ENCODE measurements around the gene TSKU.

DNA sequence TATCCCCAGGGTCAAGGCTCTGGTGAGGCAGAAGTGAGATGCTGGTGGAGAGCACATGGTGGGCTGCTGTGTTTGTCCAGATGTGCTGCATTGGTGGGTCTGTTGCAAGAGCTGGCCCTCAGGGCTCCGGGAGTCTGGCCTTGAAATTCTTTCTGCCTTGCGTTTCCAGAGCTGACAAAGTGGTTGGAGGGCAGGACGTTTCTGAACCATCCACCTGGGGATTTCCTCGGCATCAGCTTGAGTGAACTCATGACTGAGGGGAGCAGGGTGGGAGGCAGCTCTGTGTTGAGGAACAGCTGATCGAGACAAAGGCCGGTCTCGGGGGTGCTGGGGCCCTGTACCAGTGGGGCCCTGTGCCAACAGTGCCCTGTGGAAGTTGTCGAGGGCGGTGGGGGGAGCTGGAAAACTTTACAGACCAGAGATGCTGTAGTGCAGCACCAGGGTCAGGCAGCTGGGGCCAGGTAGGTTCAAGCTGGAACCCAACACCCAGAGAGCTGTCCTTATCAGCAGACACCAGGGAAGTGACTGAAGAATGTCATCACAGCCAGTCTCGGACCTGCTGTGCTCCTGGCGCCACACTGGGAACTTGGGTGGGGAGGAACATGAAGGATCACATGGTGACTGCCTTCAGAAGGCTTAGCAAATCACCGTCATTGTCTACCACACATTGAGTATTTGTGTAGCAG is 4.9 kb downstream of the TSKU start:
- TF ChIP-seq, protein P1, sequence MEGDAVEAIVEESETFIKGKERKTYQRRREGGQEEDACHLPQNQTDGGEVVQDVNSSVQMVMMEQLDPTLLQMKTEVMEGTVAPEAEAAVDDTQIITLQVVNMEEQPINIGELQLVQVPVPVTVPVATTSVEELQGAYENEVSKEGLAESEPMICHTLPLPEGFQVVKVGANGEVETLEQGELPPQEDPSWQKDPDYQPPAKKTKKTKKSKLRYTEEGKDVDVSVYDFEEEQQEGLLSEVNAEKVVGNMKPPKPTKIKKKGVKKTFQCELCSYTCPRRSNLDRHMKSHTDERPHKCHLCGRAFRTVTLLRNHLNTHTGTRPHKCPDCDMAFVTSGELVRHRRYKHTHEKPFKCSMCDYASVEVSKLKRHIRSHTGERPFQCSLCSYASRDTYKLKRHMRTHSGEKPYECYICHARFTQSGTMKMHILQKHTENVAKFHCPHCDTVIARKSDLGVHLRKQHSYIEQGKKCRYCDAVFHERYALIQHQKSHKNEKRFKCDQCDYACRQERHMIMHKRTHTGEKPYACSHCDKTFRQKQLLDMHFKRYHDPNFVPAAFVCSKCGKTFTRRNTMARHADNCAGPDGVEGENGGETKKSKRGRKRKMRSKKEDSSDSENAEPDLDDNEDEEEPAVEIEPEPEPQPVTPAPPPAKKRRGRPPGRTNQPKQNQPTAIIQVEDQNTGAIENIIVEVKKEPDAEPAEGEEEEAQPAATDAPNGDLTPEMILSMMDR (conservative IDR thresholded peaks at IDR 0.05) = no peak
- no peak for TF ChIP-seq ZFX (IDR thresholded peaks at IDR 0.05)
